Caki2 (cell line): ENCODE data around the gene RRM2. TPM values are rescaled to one million over a fixed set of nuclear protein-coding genes. Genes with fewer than 3 reads are reported as not detected.
"Not testable (repeated sequence)": the region's sequence is repeated elsewhere in the genome, so short reads cannot be mapped to it uniquely, and the experiment has no call there.

Source experiments
- DNase-seq: peaks from one replicate; pipeline ENCODE4 v3.0.0-alpha.2; 2015; ENCODE audit warnings: low read depth
- in situ Hi-C: cut with HindIII; loops from 2 replicates; pipeline ENCODE4 v1.10.0; 2016; ENCODE audit warnings: low sequenced_read_pairs, low pct_unique_long_range_greater_than_20kb, mixed read lengths
- total RNA-seq: library from RNA; depleted of rRNA; stranded (reverse); fragments of >200 nt; shearing (Covaris generic); gene quantifications from 2 replicates; pipeline ENCODE4 v1.2.3, GENCODE V29; 2014; ENCODE audit warnings: low replicate concordance

The RRM2 gene
- total RNA-seq, 1 experiment from 2014 or later, result 19.4 TPM

DNA sequence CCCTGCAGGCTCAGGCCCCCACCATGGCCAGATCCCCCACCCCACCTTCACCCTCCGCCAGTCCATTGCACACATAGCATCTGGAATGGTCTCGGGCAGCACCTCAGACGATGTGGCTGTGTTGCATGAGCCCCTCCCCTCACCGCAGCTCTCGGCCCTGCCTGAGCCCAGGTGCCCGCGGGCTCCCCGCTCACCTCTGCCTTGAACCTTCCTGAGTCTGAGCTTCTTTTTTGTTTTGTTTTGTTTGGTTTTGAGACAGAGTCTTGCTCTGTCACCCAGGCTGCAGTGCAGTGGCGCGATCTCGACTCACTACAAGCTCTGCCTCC lies 20.1 kb downstream of the RRM2 start:
- no peak for DNase-seq
- in situ Hi-C loops, result no loop called here

- DNase-seq, result no peak
- in situ Hi-C loops, result no loop called here
Measured at GRCh38 chr2:10144771-10145518, 22.4 kb downstream of the RRM2 start.

DNA sequence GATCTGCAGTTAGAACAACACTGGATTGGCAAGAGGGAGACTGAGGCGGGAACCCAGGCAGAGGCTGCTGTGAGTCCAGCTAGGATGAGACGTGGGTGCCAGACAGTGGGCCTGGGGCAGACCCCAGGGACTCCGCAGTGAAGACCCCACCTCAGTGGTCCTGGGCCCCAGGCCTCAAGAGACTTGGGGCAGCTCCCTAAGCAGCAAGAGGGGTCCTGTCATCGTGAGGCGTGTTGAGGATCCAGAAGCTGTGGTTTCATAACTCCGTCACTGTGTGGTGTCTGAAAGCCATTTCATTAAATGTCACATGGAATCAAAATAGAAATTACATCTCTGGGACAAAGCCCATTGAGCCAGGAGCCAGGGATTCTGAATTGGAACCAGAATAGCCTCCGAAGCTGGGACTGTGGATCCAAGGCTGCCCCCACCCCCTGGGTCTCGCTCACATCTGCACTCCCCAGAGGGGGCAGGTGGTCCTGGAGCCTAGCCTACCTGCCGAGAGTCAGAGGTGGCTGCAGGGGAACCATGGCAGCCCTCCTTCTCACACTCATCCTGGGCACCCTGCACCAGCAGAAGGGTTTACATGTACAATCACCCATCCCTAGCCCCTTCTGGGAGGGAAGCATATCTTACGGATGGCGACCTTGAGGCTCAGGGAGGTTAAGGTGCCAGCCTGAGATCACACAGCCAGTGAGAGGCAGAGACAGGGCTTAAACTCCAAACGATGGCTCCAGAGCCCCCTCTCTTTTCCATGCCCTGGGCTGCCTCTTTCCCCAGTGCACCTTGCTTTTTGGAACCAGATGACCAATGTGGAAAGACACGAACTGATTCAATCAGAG lies 23.2 kb downstream of the RRM2 start:
- DNase-seq, result no peak
- in situ Hi-C loops, result no loop called here

DNA sequence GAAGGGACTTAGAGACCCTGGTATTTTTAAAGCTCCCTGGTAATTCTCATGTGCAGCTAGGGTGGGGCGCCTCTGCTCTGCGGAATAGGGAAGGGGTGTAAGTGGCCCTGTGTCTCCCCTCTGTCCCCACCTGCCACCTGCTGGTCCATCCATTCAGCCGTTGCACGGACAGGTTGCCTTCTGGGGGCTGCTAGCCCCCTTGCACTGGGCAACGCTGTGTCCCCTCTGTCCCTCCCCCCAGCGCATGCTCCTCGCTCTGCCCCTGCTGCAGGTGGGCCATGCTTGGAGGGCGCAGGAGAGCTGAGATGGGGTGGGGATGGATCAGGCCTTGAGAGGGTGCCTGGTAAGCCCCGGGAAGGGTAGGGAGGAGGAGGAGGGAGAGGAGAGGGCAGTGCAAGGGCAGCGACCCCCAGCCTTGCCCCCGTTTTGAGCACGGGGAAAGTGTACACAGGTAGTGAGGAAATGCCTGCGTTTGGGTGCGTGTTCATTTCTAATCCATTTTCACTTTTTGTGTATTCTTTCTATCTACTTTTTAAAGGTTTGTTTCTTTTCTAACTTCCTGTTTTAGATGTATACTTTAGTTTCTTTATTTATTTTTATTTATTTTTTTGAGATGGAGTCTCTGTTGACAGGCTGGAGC lies 23.9 kb downstream of the RRM2 start:
- in situ Hi-C loops, result no loop called here
- DNase-seq, result no peak

DNA sequence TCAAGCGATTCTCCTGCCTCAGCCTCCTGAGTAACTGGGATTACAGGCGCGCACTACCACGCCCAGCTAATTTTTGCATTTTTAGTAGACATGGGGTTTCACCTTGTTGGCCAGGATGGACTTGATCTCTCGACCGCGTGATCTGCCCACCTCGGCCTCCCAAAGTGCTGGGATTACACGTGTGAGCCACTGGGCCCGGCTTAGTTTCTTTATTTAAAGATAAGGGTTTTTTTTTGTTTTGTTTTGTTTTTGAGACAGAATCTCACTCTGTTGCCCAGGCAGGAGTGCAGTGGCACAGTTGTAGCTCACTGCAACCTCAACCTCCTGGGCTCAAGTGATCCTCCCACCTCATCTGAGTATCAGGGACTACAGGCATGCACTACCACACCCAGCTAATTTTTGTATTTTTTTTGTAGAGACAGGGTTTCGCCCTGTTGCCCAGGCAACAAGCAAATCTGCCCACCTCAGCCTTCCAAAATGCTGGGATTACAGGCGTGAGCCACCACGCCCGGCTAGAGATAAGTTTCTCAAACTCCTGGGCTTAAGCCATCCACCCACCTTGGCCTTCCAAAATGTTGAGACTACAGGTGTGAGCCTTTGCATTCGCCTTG lies 24.6 kb downstream of the RRM2 start:
- DNase-seq, in situ Hi-C loops: not testable (repeated sequence)

GRCh38 chr2:10148268-10148667 lies 25.7 kb downstream of the RRM2 start:
- in situ Hi-C loops, result no loop called here
- DNase-seq, result no peak

GRCh38 chr2:10149635-10150034 lies 27.1 kb downstream of the RRM2 start:
- in situ Hi-C loops, result no loop called here
- DNase-seq, result no peak

GRCh38 chr2:10150436-10150835 lies 27.9 kb downstream of the RRM2 start:
- no peak for DNase-seq
- in situ Hi-C loops, result no loop called here

DNA sequence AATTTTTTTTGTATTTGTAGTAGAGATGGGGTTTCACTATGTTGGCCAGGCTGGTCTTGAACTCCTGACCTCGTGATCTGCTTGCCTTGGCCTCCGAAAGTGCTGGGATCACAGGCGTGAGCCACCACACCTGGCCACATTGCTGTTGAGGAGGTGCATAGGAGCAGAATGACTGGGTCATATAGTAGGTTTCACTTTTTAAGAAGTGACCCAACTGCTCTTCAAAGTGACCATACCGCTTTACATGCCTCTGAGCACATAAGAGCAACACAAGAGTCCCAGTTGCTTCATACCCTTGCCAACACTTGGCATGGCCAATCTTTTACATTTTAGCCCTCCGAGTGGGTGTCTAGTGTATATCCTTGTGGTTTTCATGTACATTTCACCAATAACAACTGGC lies 28.9 kb downstream of the RRM2 start:
- in situ Hi-C loops, result no loop called here
- DNase-seq, result no peak

DNA sequence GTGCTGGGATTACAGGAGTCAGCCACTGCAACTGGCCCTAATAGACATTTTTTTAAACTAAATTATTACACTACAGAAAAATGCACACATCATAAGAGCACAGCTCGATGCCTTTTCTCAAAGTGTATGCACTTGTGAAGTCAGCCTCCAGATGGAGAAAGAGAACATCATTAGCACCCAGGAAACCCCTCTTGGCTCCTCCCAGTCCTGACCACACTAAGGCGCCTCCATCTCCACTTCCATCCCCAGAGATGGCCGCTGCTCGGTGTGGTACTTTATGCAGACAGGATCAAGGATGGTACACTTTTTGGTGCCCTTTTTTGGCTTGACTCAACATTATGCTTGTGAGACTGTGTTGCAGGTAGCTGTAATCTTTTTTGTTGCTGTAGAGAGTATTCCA lies 34.8 kb downstream of the RRM2 start:
- DNase-seq, result no peak
- in situ Hi-C loops, result no loop called here

DNA sequence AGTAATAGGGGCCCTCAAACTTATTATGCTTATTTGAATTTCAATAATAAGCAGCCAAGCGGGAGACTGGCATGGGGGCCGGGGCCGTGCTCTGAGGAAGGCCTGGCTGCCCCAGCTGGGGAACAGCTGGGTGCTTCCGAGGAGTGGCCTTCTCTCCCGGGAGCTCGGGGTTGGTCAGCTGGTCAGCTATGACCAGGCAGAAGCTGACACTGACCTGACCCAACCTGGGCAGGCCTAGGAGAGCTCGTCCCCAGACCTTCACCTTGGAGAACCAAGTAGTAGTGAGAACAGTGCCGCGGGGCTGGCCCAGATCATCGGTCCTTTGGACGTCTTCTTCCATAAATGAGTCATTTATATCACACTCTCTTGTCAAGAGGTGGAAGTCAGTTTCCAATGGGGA lies 36.1 kb downstream of the RRM2 start:
- DNase-seq, result no peak
- in situ Hi-C loops, result no loop called here

DNA sequence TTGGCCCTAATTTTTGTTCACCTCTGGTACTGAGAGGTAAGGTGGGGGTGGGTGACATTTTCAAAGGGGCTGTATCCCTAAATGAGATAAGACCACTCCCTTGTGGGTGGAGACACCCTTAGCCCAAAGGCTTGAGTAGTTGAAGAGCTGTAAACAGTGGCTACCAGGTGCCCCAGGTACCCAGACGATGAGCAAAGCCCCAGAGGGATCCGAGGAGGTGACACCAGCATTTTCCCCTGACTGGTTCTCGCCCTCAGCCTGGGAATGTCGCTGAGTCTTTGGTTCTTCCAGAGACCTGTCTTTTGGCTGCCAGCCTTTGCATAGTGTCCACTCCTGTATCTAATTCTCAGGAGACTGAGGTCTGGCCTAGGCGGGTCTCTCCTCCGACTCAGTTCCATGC lies 36.5 kb downstream of the RRM2 start:
- no peak for DNase-seq
- in situ Hi-C loops, result no loop called here

- in situ Hi-C loops, result no loop called here
Measured at GRCh38 chr2:10159581-10160131, 37.1 kb downstream of the RRM2 start.

GRCh38 chr2:10160203-10160955 lies 37.8 kb downstream of the RRM2 start:
- DNase-seq, result no peak
- in situ Hi-C loops, result no loop called here

More at GRCh38 chr2:10159581-10160131, 37.1 kb downstream of the RRM2 start:
- DNase-seq, result no peak

- in situ Hi-C loops, result no loop called here
- no peak for DNase-seq
Measured at GRCh38 chr2:10161206-10161931, 38.8 kb downstream of the RRM2 start.

DNA sequence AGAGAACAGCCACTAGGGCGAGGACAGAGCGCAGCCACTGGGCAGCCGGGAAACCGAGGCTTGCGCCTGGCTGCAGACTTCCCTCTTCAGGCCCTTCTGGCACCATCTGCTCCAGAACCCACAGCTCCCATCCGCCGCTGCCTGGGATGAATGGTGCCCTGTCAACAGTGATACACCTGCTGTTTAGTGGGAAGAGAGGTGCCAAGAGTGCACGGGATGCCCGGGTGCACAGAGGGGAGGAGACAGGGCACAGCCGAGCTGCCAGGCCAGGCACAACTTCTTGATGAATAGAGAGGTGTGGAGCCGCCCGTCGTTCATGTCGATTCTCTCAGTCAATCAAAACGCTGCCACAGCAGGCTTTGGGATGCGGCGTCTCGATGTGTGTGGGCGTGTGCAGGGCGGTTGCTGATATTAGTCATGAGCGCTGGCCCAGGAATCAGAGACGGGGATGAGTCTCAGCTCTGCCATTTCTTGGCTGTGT lies 39.5 kb downstream of the RRM2 start:
- in situ Hi-C loops, result no loop called here
- DNase-seq, result no peak
